GM12873 (cell line): Measurements from ENCODE around the gene TRDN.

Experiments used
- TF ChIP-seq, protein P1 (sequence below): IDR thresholded peaks from 2 replicates; pipeline ENCODE4 v1.5.1; 2012; ENCODE audit warnings: low read depth, mild to moderate bottlenecking, moderate library complexity, low read length, control low read depth; ENCODE audit not compliant: insufficient read depth; ENCODE audit errors: missing control alignments

The TRDN gene

DNA sequence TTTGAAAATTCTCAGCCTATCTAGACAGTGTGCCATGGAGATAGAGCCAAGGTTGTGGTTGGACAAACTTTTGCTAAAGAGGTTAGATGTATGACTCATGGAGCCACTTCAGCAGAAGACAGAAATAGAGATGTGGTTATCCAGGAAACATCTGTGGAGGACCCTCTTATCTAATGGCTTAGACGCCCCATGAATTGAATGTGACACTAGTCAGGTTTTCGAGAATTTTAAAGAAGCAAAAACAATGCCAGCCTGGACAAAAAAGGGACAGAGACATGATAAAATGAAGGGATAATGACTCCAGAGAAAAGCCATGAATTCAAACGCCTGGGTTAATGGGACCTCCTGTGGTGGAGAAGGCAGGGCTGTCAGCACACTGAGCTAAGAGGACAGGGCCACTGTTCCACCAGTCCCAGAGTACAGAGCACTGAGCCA is 360.2 kb downstream of the TRDN start:
- TF ChIP-seq, protein P1, sequence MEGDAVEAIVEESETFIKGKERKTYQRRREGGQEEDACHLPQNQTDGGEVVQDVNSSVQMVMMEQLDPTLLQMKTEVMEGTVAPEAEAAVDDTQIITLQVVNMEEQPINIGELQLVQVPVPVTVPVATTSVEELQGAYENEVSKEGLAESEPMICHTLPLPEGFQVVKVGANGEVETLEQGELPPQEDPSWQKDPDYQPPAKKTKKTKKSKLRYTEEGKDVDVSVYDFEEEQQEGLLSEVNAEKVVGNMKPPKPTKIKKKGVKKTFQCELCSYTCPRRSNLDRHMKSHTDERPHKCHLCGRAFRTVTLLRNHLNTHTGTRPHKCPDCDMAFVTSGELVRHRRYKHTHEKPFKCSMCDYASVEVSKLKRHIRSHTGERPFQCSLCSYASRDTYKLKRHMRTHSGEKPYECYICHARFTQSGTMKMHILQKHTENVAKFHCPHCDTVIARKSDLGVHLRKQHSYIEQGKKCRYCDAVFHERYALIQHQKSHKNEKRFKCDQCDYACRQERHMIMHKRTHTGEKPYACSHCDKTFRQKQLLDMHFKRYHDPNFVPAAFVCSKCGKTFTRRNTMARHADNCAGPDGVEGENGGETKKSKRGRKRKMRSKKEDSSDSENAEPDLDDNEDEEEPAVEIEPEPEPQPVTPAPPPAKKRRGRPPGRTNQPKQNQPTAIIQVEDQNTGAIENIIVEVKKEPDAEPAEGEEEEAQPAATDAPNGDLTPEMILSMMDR = no peak

DNA sequence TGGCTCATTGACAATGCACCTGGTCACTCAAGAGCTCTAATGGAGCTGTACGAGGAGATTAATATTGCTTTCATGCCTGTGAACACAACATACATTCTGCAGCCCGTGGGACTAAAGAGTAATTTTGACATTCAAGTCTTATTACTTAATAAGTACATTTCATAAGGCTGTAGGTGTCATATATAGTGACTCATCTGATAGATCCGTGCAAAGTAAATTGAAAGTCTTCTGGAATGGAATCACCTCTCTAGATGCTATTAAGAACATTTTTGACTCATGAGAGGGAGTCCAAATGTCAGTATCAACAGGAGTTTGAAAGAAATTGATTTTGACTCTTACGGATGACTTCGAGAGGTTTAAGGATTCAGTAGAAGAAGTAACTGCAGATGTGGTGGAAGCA is 372.8 kb downstream of the TRDN start:
- TF ChIP-seq, protein P1 = no peak

DNA sequence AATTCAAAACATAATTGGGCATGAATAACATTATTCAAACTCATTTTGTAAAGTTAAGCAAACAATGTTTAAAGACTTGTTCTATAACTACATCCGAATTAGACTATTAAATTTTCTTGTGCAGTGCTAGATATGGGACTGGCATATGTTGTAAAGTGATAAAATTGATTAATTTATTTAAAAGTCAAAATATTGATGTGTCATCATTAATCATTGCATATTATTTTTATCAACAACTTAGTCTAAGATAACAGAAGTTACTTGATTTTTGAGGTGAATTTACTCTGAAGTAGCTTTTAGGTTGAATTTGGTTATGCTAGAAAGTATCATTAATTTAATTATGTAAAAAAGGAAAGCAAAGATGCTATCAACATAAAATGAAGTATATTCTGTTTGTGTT is 396.1 kb downstream of the TRDN start:
- TF ChIP-seq, protein P1 = no peak

DNA sequence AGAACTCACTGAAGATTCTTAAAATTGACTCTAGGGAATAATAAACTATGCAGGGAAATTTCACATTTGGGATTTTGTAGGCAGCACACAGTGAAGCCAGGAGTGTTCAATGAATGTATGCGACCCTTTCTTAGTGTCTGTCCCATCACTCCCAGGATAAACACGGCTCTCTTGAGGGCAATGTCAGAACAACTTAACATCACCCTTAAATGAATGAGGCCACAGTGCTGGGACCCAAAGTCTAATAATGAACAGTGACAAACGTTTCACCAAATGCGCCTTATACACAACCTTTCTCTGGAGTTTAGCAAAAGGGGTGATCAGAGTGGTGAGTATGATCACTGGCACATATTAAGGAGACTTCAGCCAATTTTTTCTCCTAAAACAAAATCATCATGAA is 403.4 kb downstream of the TRDN start:
- TF ChIP-seq, protein P1 = no peak

DNA sequence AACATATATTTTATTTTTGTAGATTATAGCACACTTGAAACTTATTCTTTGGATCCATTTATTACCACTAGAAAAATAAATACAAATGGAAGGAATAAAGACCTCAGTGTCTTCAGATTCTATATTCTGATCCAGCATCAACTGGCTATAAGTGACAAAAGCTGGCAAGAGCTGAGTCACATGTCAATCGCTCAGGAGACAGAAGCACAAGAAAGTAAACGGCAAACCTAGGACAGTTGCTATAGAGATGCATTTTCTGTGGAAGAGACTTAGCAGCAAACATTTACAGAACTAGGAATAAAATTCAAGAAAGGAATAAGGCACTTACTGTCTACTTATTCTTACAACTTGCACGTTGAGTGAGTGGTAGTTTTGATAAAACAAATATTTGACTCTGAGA is 410.4 kb downstream of the TRDN start:
- TF ChIP-seq, protein P1 = no peak

DNA sequence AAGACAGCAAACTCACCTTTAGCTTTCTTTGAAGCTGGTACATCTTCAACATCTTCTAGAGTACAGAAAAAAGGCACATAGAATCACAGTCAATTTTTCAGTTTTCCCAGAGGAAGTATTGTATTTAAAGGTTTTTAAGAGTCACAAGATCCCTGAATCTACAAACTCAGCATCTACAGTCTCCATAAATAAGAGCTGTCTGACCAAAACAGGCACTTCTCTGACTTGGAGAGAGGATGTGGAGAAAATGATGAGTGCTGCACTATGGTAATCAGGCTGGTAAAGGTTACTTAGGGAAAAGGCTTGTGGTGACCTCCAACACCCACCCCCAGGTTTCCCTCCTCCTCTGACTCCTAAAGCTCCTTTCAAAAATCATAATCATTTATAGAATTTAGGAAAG is 412.7 kb downstream of the TRDN start:
- TF ChIP-seq, protein P1 = no peak

DNA sequence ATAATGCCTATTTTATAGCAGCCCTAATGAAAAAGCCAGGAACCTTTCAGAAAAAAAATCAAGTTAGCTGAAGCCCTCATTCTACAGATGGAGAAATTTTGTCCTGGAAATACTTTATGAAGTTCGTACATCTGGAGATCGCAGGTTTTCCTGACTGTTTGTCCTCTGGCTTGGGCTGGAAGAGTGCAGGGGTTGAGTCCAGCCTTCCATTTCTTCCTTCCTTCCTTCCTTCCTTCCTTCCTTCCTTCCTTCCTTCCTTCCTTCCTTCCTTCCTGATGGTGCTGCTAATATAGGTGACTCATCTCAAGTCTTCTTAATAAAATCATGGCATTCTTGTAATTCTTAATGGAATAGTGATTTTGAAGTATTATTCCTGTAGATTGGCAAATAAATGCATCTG is 413.3 kb downstream of the TRDN start:
- TF ChIP-seq, protein P1 = no peak
